ENCODE measurements around the gene BTG2. TPM values are rescaled to one million over a fixed set of nuclear protein-coding genes. Genes with fewer than 3 reads are reported as not detected.
A peak's percentile ranks its signal among the peaks of the same experiment; 100 is the strongest.

BTG2 gene
- polyA plus RNA-seq, 2 of the 4 experiments (the other 2 are of a cell fraction) = 7.2 to 16.4 TPM

- no peaks in the 10 kb centered on the region for H3K9me3 ChIP-seq
- TF ChIP-seq, protein P1, sequence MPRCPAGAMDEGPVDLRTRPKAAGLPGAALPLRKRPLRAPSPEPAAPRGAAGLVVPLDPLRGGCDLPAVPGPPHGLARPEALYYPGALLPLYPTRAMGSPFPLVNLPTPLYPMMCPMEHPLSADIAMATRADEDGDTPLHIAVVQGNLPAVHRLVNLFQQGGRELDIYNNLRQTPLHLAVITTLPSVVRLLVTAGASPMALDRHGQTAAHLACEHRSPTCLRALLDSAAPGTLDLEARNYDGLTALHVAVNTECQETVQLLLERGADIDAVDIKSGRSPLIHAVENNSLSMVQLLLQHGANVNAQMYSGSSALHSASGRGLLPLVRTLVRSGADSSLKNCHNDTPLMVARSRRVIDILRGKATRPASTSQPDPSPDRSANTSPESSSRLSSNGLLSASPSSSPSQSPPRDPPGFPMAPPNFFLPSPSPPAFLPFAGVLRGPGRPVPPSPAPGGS (IDR thresholded peaks at IDR 0.05) = 0 out of 3 replicates have a peak, but pooled peaks have one; percentile 36
- TF ChIP-seq ZC3H11A (IDR thresholded peaks at IDR 0.05) (no peak), JUN (IDR thresholded peaks at IDR 0.05) (peak in 1 of 2 experiments; percentile 53; a peak in 1 of 5 replicates), RFX5 (IDR thresholded peaks at IDR 0.05) (peak; percentile 97), POLR2A (IDR thresholded peaks at IDR 0.05; ENCODE audit: low read length) (peak; percentile 64), NFE2L2 (conservative IDR thresholded peaks at IDR 0.05; ENCODE audit: low read length) (no peak)
- POLR2A ChIA-PET = interaction anchor here (0.7 to 3.0 kb wide), 10 partner anchors 10 to 835 kb away, joined by 3 to 34 read pairs (median 4); partner anchors contain the start of gene BTG2
- DNase-seq (ENCODE audit: low read depth in 1 of 2, low spot score in 1 of 2) (peak; percentile 87 to 95), ATAC-seq (peak; percentile 86 to 97), FAIRE-seq (no peak)
- peak overlapping the region; percentile 88 to 92 for H3K27ac ChIP-seq
- peaks cover 27% of the 10 kb centered on the region for H3K4me1 ChIP-seq
- 9% methylated on average over 43 of the region's 49 CpGs for WGBS (ENCODE audit: missing lambda C conversion rate)
- H3K4me3 ChIP-seq = peak overlapping the region; percentile 49
- CTCF ChIA-PET = interaction anchor here (0.5 to 7.1 kb wide), 23 partner anchors 10 to 872 kb away, joined by 3 to 105 read pairs (median 4); partner anchors contain the start of gene BTG2
- peak overlapping the region; percentile 85 for H3K4me2 ChIP-seq
These were observed 21.7 kb downstream of the BTG2 start for GRCh38 chr1:203326830-203327683.

DNA sequence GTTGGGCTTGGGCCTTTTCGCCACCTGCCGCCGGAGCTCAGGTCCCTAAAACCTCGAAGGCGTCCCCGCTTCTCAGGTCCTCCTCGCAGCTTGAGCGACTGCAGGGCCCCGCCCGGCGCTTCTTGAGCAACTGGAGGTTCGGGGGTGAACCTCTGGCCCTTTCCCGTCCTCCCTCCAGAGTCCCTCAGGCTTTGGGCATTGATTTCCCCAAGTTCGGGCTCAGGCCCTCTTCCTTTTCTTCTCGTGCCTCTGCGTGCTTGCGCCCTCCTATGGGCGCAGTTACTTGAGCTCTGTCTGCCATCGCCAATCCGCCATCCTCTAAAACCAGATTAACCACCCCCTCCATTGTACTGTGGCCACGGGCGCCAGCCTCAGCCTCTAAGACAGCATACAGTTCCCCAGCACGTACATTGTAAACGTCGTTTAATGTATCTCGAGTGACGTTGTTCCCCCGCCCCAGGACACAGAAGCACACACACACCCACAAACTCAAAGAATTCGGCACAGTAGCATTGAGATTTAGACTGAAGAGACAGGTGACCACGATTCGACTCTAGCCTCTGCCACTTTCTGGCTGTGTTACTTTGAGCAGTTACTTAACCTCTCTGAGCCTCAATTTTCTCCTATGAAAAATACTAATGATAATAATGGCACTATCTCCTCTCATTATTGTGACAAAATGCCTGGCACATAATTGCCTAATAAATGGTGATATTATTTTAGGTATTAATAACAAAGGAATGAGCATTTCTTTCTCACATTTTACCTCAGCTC, 22.6 kb downstream of the BTG2 start:
- ChIA-PET POLR2A (interaction anchor here (0.7 to 3.0 kb wide), 10 partner anchors 11 to 834 kb away, joined by 3 to 34 read pairs (median 4); partner anchors contain the start of gene BTG2), CTCF (interaction anchor here (0.5 to 7.1 kb wide), 22 partner anchors 11 to 872 kb away, joined by 3 to 105 read pairs (median 4); partner anchors contain the start of gene BTG2)
- Histone ChIP-seq H3K4me1 (peaks cover 27% of the 10 kb centered on the region), H3K9me3 (no peaks in the 10 kb centered on the region), H3K4me2 (peak overlapping the region; percentile 85), H3K27ac (peak overlapping the region; percentile 88 to 92), H3K4me3 (peak overlapping the region; percentile 49)
- no peak for FAIRE-seq
- ATAC-seq = peak; percentile 73 to 82
- DNase-seq (ENCODE audit: low read depth in 1 of 2, low spot score in 1 of 2) = peak; percentile 78 to 82
- WGBS (ENCODE audit: missing lambda C conversion rate) = 4% methylated on average over 31 of the region's 31 CpGs
- TF ChIP-seq KDM1A (IDR thresholded peaks at IDR 0.05; ENCODE audit: low read depth) (no peak), HES2 (IDR thresholded peaks at IDR 0.05) (no peak), HOXB5 (CRISPR knock-in tag; IDR thresholded peaks at IDR 0.05) (no peak), RARB (CRISPR knock-in tag; IDR thresholded peaks at IDR 0.05) (no peak), CHD4 (IDR thresholded peaks at IDR 0.05; ENCODE audit: borderline replicate concordance) (no peak), RNF2 (IDR thresholded peaks at IDR 0.05; ENCODE audit: borderline replicate concordance, low read depth) (peak; percentile 59; the same call in 1 of the 2 replicates), CTCF (IDR thresholded peaks at IDR 0.05) (peak; percentile 56), MAX (IDR thresholded peaks at IDR 0.05) (peak; percentile 51; the same call in 1 of the 2 replicates), TFCP2L1 (CRISPR knock-in tag; IDR thresholded peaks at IDR 0.05) (peak; percentile 23; the same call in 1 of the 2 replicates), MYC (IDR thresholded peaks at IDR 0.05; ENCODE audit: borderline replicate concordance, low read length) (no peak), SREBF2 (IDR thresholded peaks at IDR 0.05) (no peak), NFE2L2 (conservative IDR thresholded peaks at IDR 0.05; ENCODE audit: low read length) (no peak), CBX2 (IDR thresholded peaks at IDR 0.05; ENCODE audit: borderline replicate concordance, low read depth) (no peak), FOSL2 (IDR thresholded peaks at IDR 0.05) (no peak), FOSL2 (CRISPR knock-in tag; IDR thresholded peaks at IDR 0.05) (no peak), ZFP36 (IDR thresholded peaks at IDR 0.05; ENCODE audit: borderline replicate concordance, partially characterized antibody) (peak; percentile 72), RAD21 (conservative IDR thresholded peaks at IDR 0.05 in 1 of 2, IDR thresholded peaks at IDR 0.05 in 1 of 2) (peak; percentile 32 to 50; a peak in 3 of 5 replicates), ZSCAN20 (CRISPR knock-in tag; IDR thresholded peaks at IDR 0.05) (no peak), HOXB13 (CRISPR knock-in tag; IDR thresholded peaks at IDR 0.05; ENCODE audit: low read depth) (peak; percentile 39; the same call in 1 of the 2 replicates), ESRRA (IDR thresholded peaks at IDR 0.05; ENCODE audit: borderline replicate concordance, low read length) (no peak), CEBPB (IDR thresholded peaks at IDR 0.05) (0 out of 4 replicates have a peak, but pooled peaks of 1 of the 2 experiments have one; percentile 20), FOSB (CRISPR knock-in tag; IDR thresholded peaks at IDR 0.05) (no peak), HEYL (CRISPR knock-in tag; IDR thresholded peaks at IDR 0.05) (no peak)
- TF ChIP-seq, protein P2, sequence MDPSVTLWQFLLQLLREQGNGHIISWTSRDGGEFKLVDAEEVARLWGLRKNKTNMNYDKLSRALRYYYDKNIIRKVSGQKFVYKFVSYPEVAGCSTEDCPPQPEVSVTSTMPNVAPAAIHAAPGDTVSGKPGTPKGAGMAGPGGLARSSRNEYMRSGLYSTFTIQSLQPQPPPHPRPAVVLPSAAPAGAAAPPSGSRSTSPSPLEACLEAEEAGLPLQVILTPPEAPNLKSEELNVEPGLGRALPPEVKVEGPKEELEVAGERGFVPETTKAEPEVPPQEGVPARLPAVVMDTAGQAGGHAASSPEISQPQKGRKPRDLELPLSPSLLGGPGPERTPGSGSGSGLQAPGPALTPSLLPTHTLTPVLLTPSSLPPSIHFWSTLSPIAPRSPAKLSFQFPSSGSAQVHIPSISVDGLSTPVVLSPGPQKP (IDR thresholded peaks at IDR 0.05; ENCODE audit: low read depth, low read length) = no peak

Data from A549 (cell line).